HG03575 (cell line): Measurements from ENCODE around the gene TPRG1L.

ENCODE experiments used
- ATAC-seq: cut with Tn5 transposase; IDR thresholded peaks from one replicate; pipeline ENCODE4 v1.9.1; 2021; ENCODE audit not compliant: unreplicated experiment, insufficient number of reproducible peaks, low FRiP score; ENCODE audit errors: extremely low read depth

TPRG1L gene

DNA sequence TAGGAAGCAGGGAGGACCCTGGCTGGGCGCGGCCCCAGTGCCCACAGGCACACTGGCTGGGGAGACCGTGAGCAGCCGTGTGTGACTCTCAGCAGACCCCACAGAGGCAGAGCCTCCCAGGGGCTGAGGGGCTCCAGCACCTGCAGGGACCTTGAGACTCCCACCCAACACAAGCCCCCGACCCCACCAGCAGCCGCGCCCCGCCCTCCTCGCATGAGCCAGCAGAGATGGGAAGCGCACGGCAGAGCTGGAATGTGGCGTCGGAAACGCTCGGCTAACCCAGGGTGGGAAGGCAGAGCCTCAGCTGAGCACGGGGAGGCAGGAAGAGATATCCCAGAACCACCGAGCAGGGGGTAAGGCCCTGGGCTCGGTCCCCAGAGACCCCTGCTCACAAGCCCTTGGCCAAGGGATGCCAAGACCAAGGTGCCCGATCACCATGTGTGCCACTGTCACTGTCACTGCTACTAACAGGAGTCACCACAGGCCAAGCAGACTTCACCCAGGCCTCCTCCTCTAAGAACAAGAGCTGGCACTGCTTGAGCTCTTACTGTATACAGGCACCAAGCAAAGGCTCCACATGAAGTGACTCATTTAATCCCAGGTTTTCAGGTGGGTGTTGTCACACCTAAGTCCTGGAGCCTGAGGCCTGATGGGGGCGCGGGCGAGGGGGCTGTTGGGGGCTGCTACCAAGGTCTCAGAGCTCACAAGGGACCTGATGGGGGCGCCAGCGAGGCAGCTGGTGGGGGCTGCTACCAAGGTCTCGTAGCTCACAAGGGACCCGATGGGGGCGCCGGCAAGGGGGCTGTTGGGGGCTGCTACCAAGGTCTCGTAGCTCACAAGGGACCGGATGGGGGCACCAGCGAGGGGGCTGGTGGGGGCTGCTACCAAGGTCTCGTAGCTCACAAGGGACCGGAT, 33.6 kb upstream of the TPRG1L start:
- ATAC-seq: no peak

- ATAC-seq: no peak
These were observed 31.5 kb upstream of the TPRG1L start for GRCh38 chr1:3593334-3593733.

DNA sequence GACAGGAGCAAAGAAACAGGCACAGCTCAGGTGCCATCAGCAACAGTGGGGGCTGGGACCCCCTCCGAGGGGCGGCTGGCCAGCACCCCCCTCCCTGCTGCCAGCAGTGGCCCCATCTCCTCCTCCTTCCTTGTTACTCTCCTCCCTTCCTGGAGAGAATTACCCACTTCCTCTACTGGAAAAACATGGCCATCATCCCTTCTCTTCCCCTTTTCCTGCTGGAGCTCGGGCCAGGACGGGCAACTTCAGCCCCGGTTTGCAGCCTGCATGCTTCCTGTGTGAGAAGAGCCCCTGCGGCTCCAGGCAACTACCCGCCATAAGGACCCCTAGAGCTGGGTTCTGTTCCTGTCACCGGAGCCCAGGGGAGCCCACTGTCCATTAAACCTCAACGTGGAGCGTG, 31.1 kb upstream of the TPRG1L start:
- ATAC-seq: no peak

GRCh38 chr1:3594706-3595377, 30.0 kb upstream of the TPRG1L start:
- ATAC-seq: no peak

GRCh38 chr1:3595949-3596348, 28.9 kb upstream of the TPRG1L start:
- ATAC-seq: no peak

- no peak for ATAC-seq
These were observed 27.9 kb upstream of the TPRG1L start for GRCh38 chr1:3596663-3597598.

DNA sequence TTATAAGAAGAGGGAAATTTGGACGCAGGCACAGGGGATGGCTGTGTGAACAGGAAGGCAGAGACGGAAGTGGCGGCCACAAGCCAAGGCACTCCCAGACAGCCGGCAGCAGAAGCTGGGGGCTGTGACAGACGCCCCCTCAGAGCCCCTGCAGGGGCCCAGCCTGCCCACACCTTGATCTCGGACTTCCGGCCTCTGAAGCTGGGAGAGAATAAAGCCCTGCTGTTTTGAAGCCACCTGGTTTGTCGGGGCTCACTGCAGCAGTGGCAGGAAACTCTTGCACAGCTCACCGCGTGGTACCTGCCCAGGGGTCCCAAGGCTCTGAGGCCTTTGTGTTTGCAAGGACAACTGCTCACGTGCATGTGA, 27.2 kb upstream of the TPRG1L start:
- no peak for ATAC-seq

GRCh38 chr1:3598051-3598491, 26.7 kb upstream of the TPRG1L start:
- no peak for ATAC-seq

- no peak for ATAC-seq
These were observed 26.1 kb upstream of the TPRG1L start for GRCh38 chr1:3598522-3599285.

DNA sequence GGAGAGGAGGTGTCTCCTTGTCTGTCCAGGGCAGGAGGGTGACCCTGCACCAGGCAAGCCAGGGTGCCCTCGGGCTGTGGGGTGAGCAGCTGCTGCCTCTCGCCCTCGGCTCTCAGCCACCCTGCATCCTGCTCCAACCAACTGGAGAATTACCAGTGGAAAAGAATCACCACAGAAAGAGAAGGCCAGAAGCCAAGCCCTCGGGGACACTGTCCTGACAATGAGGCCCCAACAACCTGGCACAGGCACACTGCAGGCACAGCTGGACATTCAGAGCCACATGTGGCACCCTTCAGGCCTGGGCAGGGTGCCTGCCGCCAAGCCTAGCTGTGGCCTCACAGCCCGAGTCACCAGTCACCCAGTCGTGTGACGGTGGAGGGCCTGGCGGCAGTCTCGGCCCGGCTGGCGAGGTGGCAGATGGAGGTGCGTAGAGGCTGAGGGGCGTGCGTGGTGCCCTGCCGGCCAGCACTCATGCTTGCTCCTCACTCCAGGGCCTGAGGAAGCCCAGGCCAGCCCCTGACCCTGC, 25.5 kb upstream of the TPRG1L start:
- no peak for ATAC-seq

GRCh38 chr1:3599816-3600215, 25.0 kb upstream of the TPRG1L start:
- ATAC-seq: no peak

DNA sequence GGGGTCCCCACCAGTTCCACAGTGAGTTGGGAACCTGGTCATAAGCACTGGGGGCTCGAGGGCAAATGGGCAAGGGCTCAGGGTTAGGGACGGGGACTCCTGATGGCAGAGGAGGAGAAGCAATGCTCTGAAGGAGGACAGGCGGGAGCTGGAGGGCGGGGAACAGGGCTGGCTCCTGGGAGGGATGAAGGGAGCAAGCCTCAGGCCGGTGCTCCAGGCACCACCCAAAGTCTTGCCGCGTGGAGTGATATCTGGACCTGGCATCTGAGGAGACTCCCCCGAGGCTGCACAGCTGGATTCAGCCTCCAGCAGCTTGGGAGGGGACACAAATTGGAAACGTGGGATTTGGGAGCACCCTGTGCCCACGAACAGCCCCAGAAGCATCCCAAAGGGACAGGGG, 24.5 kb upstream of the TPRG1L start:
- ATAC-seq: no peak

GRCh38 chr1:3601743-3602142, 23.1 kb upstream of the TPRG1L start:
- no peak for ATAC-seq

DNA sequence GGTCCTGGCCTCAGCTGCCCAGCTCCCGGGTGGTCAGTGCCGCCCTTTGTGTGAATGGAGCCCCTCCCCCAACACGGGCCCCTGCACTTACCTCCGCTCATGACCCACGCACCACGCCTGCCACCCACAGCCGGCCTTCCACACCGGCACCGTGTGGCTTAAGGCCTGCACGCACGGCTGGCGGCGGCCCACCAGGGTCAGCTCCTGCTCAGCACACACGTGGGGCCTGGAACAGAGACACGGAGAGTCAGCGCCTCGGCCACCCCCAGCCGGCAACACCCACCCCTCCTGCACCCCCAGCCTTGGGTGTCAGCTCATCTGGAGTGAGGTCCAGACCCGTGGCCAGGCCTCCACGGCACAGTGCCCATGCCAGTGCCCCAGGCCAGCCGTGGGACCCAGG, 22.4 kb upstream of the TPRG1L start:
- ATAC-seq: no peak

DNA sequence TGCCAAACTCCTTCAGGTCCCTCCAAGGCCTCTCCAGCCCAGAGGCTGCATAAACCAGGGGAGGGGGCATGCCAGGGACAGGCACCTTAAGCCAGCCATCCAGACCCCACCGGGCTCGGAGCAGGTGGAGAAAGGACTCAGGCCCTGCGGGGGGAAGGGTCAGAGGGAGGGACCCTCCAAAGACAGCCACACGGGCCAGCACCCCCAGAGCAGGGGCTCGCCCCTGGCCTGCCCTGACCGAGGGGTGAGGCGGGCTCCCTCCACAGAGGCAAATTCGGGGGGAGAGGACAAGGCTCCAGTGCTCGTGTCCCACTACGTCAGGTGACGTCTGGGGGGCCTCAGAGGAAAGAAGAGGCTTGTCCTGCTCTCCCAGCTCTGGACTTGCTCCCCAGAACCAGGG, 21.7 kb upstream of the TPRG1L start:
- no peak for ATAC-seq

DNA sequence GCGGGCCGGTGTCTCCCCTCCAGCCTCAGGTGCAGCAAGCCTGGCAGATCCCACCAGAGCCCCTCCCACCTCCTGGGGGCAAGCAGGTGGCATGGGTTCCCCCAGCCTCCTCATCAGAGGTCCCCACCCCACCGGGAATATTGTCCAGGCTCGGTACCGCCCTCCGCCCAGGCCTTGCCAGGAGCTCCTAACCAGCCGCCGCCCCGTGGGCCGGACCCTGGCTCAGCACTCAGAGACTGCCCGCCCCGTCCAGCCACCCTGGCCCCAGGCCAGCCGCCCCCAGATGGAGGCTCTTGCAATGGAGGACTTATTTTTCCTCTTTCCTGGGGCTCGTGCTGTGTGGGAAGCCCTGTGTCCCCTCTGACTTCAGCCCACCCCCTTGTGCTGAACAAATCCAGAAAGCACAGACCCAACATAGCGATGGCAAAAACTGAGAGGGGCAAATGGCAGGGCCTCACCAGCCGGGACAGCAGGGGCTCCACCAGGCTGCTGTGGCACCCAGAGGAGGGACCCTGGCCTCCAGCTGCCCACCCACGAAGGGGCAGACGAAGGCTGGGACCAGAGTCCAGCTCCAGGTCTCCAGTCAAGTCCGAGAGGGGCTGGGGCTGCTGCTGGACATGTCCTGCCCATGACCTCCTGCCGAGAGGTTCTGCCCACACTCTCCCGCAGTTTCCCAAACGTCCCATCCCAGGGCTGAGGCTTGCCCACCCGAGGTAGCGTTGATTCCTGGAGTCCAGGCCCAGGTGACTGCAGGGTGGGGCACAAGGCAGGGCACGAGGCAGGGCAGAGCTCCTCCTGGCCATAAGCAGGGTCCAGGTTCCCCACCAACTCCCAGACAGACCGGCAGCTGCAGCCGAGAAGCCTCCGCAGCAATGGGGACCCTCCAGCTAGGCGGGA, 21.0 kb upstream of the TPRG1L start:
- no peak for ATAC-seq

DNA sequence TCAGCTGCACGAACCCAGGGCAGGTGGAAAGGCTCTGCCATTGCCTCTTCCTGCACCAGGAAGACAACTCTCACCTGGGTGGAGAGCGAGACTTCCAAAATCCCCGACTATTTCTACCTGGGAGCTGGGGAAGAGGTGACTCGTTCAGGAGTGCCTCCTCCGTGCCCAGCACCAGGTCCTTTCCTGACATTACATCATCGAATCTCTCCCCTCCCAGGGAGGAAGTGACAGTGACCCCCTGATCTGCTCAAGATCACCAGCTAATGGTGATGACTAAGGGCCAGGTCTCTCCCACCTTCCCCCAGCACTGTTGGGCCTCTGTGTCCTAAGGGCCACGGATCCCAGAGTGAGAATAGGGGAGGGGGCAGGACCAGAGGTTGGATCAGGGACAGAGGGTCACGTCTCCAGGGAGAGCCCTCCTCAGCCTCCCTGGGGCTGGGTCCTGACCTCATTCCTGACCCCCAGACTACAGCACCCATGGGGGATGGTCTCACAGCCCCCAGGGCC, 20.3 kb upstream of the TPRG1L start:
- ATAC-seq: no peak
